Neural progenitor cell (in vitro differentiated cells): ENCODE measurements around the gene MYRFL. TPM values are rescaled to one million over a fixed set of nuclear protein-coding genes. Genes with fewer than 3 reads are reported as not detected.

Experiments
- DNase-seq: peaks from one replicate; pipeline ENCODE4 v3.0.0-alpha.2; 2016; ENCODE audit warnings: low spot score
- H2AFZ ChIP-seq: fragments of 200-600 bp; sonication (generic); replicated peaks from 2 replicates; pipeline ENCODE4 v1.6.1; 2016; ENCODE audit warnings: antibody characterized with exemption
- H3F3A ChIP-seq: fragments of 200-600 bp; sonication (generic); 2 replicates; pipeline ENCODE4 v1.6.1; 2016; ENCODE audit warnings: antibody characterized with exemption, low read depth
- H3K27ac ChIP-seq: fragments of 200-600 bp; sonication (generic); 2 replicates; pipeline ENCODE4 v1.5.1; 2016; ENCODE audit warnings: mild to moderate bottlenecking
- H3K27me3 ChIP-seq: fragments of 200-600 bp; sonication (generic); 2 replicates; pipeline ENCODE4 v1.6.1; 2016; ENCODE audit warnings: mild to moderate bottlenecking, moderate library complexity
- H3K36me3 ChIP-seq: fragments of 200-600 bp; sonication (generic); 2 replicates; pipeline ENCODE4 v1.5.1; 2016
- H3K4me1 ChIP-seq: fragments of 200-600 bp; sonication (generic); 2 replicates; pipeline ENCODE4 v1.6.1; 2016; ENCODE audit warnings: mixed run types
- H3K4me2 ChIP-seq: fragments of 200-600 bp; sonication (generic); 2 replicates; pipeline ENCODE4 v1.6.1; 2016
- H3K4me3 ChIP-seq: fragments of 200-600 bp; sonication (generic); 2 replicates; pipeline ENCODE4 v1.5.1; 2016
- H3K79me2 ChIP-seq: fragments of 200-600 bp; sonication (generic); 2 replicates; pipeline ENCODE4 v1.6.1; 2016; ENCODE audit warnings: low read depth
- H3K9ac ChIP-seq: fragments of 200-600 bp; sonication (generic); 2 replicates; pipeline ENCODE4 v1.6.1; 2016
- H3K9me3 ChIP-seq: fragments of 200-600 bp; sonication (generic); 2 replicates; pipeline ENCODE4 v1.5.1; 2016; ENCODE audit warnings: low read depth
- H4K20me1 ChIP-seq: fragments of 200-600 bp; sonication (generic); 2 replicates; pipeline ENCODE4 v1.6.1; 2016; ENCODE audit warnings: low read depth
- H3K27ac Mint-ChIP-seq: 3 replicates; pipeline ENCODE4 v1.8.0; 2021; ENCODE audit warnings: mixed read lengths
- H3K27me3 Mint-ChIP-seq: 2 replicates; pipeline ENCODE4 v1.8.0; 2022; ENCODE audit warnings: low read depth, mild to moderate bottlenecking, inconsistent platforms, moderate library complexity, mixed read lengths; ENCODE audit not compliant: insufficient read depth
- H3K36me3 Mint-ChIP-seq: 3 replicates; pipeline ENCODE4 v1.8.0; 2021; ENCODE audit warnings: mixed read lengths
- H3K4me1 Mint-ChIP-seq: 3 replicates; pipeline ENCODE4 v1.8.0; 2021; ENCODE audit warnings: mixed read lengths
- H3K4me3 Mint-ChIP-seq: 3 replicates; pipeline ENCODE4 v1.8.0; 2021; ENCODE audit warnings: mild to moderate bottlenecking, moderate library complexity, mixed read lengths
- H3K9me3 Mint-ChIP-seq: 3 replicates; pipeline ENCODE4 v1.8.0; 2020; ENCODE audit warnings: mixed read lengths
- CTCF ChIP-seq: fragments of 200-600 bp; sonication (generic); IDR thresholded peaks from 2 replicates; pipeline ENCODE4 v1.5.1; 2017; ENCODE audit warnings: antibody characterized with exemption, mild to moderate bottlenecking
- EZH2 ChIP-seq: fragments of 200-600 bp; sonication (generic); IDR thresholded peaks from 2 replicates; pipeline ENCODE4 v1.6.1; 2017; ENCODE audit warnings: antibody characterized with exemption, mild to moderate bottlenecking, moderate library complexity
- EZH2phosphoT487 ChIP-seq: fragments of 200-600 bp; sonication (generic); IDR thresholded peaks from 2 replicates; pipeline ENCODE4 v1.6.1; 2017; ENCODE audit warnings: antibody characterized with exemption
- total RNA-seq: library from RNA; depleted of rRNA; stranded (reverse); fragments of >200 nt; gene quantifications from 2 replicates; pipeline ENCODE4 v1.2.3, GENCODE V29; 2015; ENCODE audit warnings: low replicate concordance

Gene MYRFL
- total RNA-seq, 1 donor from 2014 or later = not detected

- Histone ChIP-seq H3K4me1 (no peaks in the 10 kb centered on the region), H2AFZ (no peak overlapping the region), H3K4me3 (no peak overlapping the region), H3K4me2 (no peak overlapping the region), H4K20me1 (no peaks in the 10 kb centered on the region), H3F3A (no peaks in the 10 kb centered on the region), H3K27me3 (no peaks in the 10 kb centered on the region), H3K27ac (no peak overlapping the region), H3K36me3 (no peaks in the 10 kb centered on the region), H3K9me3 (no peaks in the 10 kb centered on the region), H3K9ac (no peak overlapping the region), H3K79me2 (no peaks in the 10 kb centered on the region)
- H3K4me3 Mint-ChIP-seq = no peak overlapping the region
- no peak overlapping the region for H3K27ac Mint-ChIP-seq
- H3K4me1 Mint-ChIP-seq = no peaks in the 10 kb centered on the region
- H3K36me3 Mint-ChIP-seq = no peaks in the 10 kb centered on the region
- H3K9me3 Mint-ChIP-seq = peaks cover 6% of the 10 kb centered on the region
- DNase-seq = no peak
- TF ChIP-seq EZH2 = no peak
- TF ChIP-seq CTCF = no peak
- no peak for TF ChIP-seq EZH2phosphoT487
- no peaks in the 10 kb centered on the region for H3K27me3 Mint-ChIP-seq
These were observed 124.4 kb downstream of the MYRFL start for GRCh38 chr12:69949311-69950002.

DNA sequence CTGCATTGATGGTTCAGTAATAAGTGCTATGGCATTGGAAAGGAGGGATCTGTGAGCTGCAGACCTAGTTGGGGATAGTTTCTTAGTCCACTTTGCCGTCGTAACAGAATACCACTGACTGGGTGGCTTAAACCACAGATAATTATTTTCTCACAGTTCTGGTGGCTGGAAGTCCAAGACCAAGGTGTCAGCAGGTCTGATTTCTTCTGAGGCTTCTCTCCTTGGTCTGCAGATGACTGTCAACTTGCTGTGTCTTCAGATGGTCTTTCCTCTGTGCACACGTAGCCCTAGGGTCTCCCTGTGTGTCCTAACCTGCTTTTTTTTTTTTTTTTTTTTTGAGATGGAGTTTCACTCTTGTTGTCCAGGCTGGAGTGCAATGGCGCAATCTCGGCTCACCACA, 126.1 kb downstream of the MYRFL start:
- H3K79me2 ChIP-seq = no peaks in the 10 kb centered on the region
- H3K4me3 ChIP-seq = no peak overlapping the region
- H3K27ac ChIP-seq = no peak overlapping the region
- Mint-ChIP-seq H3K9me3 (peaks cover 6% of the 10 kb centered on the region), H3K27ac (no peak overlapping the region), H3K4me3 (no peak overlapping the region), H3K27me3 (no peaks in the 10 kb centered on the region), H3K36me3 (no peaks in the 10 kb centered on the region), H3K4me1 (no peaks in the 10 kb centered on the region)
- no peaks in the 10 kb centered on the region for H3K9me3 ChIP-seq
- no peaks in the 10 kb centered on the region for H3F3A ChIP-seq
- no peak for DNase-seq
- H3K4me1 ChIP-seq = no peaks in the 10 kb centered on the region
- no peak overlapping the region for H2AFZ ChIP-seq
- TF ChIP-seq EZH2 (no peak), EZH2phosphoT487 (no peak), CTCF (no peak)
- no peak overlapping the region for H3K9ac ChIP-seq
- H4K20me1 ChIP-seq = no peaks in the 10 kb centered on the region
- H3K27me3 ChIP-seq = no peaks in the 10 kb centered on the region
- no peak overlapping the region for H3K4me2 ChIP-seq
- H3K36me3 ChIP-seq = no peaks in the 10 kb centered on the region

DNA sequence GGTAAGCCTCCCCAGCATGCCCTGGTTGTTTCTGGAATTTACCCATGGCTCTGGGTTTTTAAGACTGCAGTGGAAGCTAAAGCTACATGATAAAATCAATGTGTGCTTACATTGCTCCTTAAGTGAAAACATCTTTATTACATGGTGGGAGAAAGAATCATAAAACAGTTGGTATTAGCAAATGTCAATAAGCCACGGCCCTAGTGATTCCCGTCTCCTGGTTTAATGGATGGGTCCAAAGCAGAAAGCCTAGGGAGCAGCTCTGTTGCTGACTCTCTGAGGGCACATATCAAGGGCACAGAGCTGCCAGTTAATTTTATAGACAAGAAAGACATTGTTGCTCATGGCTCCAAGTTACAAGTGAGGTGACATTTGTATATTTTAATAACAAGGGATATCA, 127.9 kb downstream of the MYRFL start:
- no peak for DNase-seq
- H3K4me1 Mint-ChIP-seq = no peaks in the 10 kb centered on the region
- H3K27me3 ChIP-seq = no peaks in the 10 kb centered on the region

More for the DNA sequence above, 127.9 kb downstream of the MYRFL start:
- Mint-ChIP-seq H3K9me3 (peaks cover 6% of the 10 kb centered on the region), H3K27me3 (no peaks in the 10 kb centered on the region), H3K27ac (no peak overlapping the region), H3K4me3 (no peak overlapping the region), H3K36me3 (no peaks in the 10 kb centered on the region)
- Histone ChIP-seq H2AFZ (no peak overlapping the region), H3K4me3 (no peak overlapping the region), H3K4me1 (peaks cover 5% of the 10 kb centered on the region), H3K27ac (no peak overlapping the region), H3K9ac (no peak overlapping the region), H3K36me3 (no peaks in the 10 kb centered on the region), H4K20me1 (no peaks in the 10 kb centered on the region), H3F3A (no peaks in the 10 kb centered on the region), H3K4me2 (no peak overlapping the region), H3K79me2 (no peaks in the 10 kb centered on the region), H3K9me3 (no peaks in the 10 kb centered on the region)
- no peak for TF ChIP-seq EZH2phosphoT487
- TF ChIP-seq CTCF = no peak
- no peak for TF ChIP-seq EZH2
